ENCODE measurements around the gene MRPS25.

DNA sequence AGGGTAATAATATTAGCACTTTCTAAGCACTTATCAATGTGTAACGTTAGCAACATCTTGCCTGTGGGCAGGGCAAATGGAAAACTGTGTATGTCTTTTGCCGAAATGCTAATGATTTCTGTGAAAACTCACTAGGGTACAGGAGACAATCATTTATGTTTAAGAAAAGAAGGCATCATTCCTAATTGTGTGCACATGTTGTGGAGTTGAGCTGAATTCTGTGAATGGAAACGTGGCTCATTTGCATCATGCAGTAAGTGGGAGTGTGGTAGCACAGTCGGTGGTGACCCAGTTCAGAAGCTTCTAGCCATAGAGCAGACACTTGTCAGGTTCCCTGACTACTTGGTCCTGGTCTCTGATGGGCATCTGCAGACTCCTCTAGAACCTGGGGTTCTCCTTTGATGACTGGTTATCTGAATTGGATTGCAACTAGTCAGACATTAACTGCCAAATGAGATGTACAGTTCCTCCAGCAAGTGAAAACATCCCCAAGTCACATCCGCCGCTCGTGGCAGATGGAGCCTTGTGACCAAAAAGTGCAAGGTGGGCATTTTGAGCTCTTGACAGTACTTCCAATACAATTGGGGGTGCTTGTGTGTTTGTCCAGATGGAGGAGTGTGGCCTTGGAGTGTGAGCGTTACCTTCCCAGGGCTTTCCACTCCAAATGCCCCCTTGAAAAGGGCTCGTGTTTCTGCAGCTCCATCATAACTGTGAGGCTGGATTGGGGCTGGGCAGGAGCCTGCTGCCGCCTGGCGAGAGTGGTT lies 21.5 kb downstream of the MRPS25 start:
- TF ChIP-seq CTCF (IDR thresholded peaks at IDR 0.05) (no peak), POLR2A (IDR thresholded peaks at IDR 0.05) (no peak), POLR2AphosphoS5 (IDR thresholded peaks at IDR 0.05) (no peak)
